ENCODE data around the gene PPP2R2C.

GRCh38 chr4:6331018-6331417 is 141.4 kb downstream of the PPP2R2C start:
- TF ChIP-seq CTCF (conservative IDR thresholded peaks at IDR 0.05; ENCODE audit: low read depth, low read length) (peak; percentile 63), EZH2 (IDR thresholded peaks at IDR 0.05; ENCODE audit: borderline replicate concordance, low read depth, low read length, poor library complexity, severe bottlenecking) (no peak)
